Measurements from ENCODE around the gene DKKL1. TPM values are rescaled to one million over a fixed set of nuclear protein-coding genes. Genes with fewer than 3 reads are reported as not detected.

The DKKL1 gene
- total RNA-seq, 1 experiment from 2014 or later = 0.95 TPM

GRCh38 chr19:49398001-49398615 lies 34.4 kb downstream of the DKKL1 start:
- H3K36me3 ChIP-seq (ENCODE audit: control insufficient read depth, insufficient read depth, low read length) = no peaks in the 10 kb centered on the region
- H3K27me3 ChIP-seq (ENCODE audit: control insufficient read depth, insufficient read depth, low read length) = no peaks in the 10 kb centered on the region
- no peak overlapping the region for H3K27ac ChIP-seq (ENCODE audit: low read length)
- in situ Hi-C loops (cut with HindIII; ENCODE audit: low pct_unique_long_range_greater_than_20kb, low sequenced_read_pairs) = no loop called here
- POLR2A ChIA-PET = no interaction called here
- no TSS peak for BruUV-seq (replicated peaks)
- CTCF ChIA-PET = interaction anchor here (0.6 kb wide), 1 partner anchor 12 kb away, joined by 6 read pairs; no protein-coding TSS in a partner anchor
- intact Hi-C loops (cut with micrococcal nuclease; ENCODE audit: unreplicated experiment) = no loop called here
- H3K9me3 ChIP-seq (ENCODE audit: control insufficient read depth, insufficient read depth, low read depth, low read length) = no peaks in the 10 kb centered on the region
- no peak for TF ChIP-seq POLR2AphosphoS5 (IDR thresholded peaks at IDR 0.05; ENCODE audit: low read depth, low read length)
- TF ChIP-seq TCF7L2 (IDR thresholded peaks at IDR 0.05; ENCODE audit: low read depth, low read length) = no peak
- TF ChIP-seq CTCF (IDR thresholded peaks at IDR 0.05) = no peak
- TF ChIP-seq SIN3A (IDR thresholded peaks at IDR 0.05; ENCODE audit: borderline replicate concordance, insufficient read depth, low read depth, low read length) = no peak
- no peak for TF ChIP-seq REST (IDR thresholded peaks at IDR 0.05; ENCODE audit: insufficient read depth in 1 of 2, low read depth in 2 of 2, low read length in 1 of 2)
- no peak for ATAC-seq
- DNase-seq (ENCODE audit: low read depth, low spot score) = no peak
- H3K4me3 ChIP-seq (ENCODE audit: low read depth in 2 of 2, low read length in 2 of 2) = no peak overlapping the region
- H3K4me1 ChIP-seq (ENCODE audit: control insufficient read depth, insufficient read depth, low read length) = no peaks in the 10 kb centered on the region

GRCh38 chr19:49398931-49399330 lies 35.3 kb downstream of the DKKL1 start:
- Histone ChIP-seq H3K36me3 (ENCODE audit: control insufficient read depth, insufficient read depth, low read length) (no peaks in the 10 kb centered on the region), H3K27ac (ENCODE audit: low read length) (no peak overlapping the region), H3K4me1 (ENCODE audit: control insufficient read depth, insufficient read depth, low read length) (no peaks in the 10 kb centered on the region), H3K27me3 (ENCODE audit: control insufficient read depth, insufficient read depth, low read length) (no peaks in the 10 kb centered on the region), H3K9me3 (ENCODE audit: control insufficient read depth, insufficient read depth, low read depth, low read length) (no peaks in the 10 kb centered on the region), H3K4me3 (ENCODE audit: low read depth in 2 of 2, low read length in 2 of 2) (no peak overlapping the region)
- TF ChIP-seq SIN3A (IDR thresholded peaks at IDR 0.05; ENCODE audit: borderline replicate concordance, insufficient read depth, low read depth, low read length) (no peak), REST (IDR thresholded peaks at IDR 0.05; ENCODE audit: insufficient read depth in 1 of 2, low read depth in 2 of 2, low read length in 1 of 2) (no peak), TCF7L2 (IDR thresholded peaks at IDR 0.05; ENCODE audit: low read depth, low read length) (no peak), CTCF (IDR thresholded peaks at IDR 0.05) (no peak), POLR2AphosphoS5 (IDR thresholded peaks at IDR 0.05; ENCODE audit: low read depth, low read length) (no peak)
- intact Hi-C loops (cut with micrococcal nuclease; ENCODE audit: unreplicated experiment) = no loop called here
- no TSS peak for BruUV-seq (replicated peaks)
- no peak for DNase-seq (ENCODE audit: low read depth, low spot score)
- ChIA-PET CTCF (no interaction called here), POLR2A (interaction anchor here (0.5 kb wide), 1 partner anchor 31 kb away, joined by 4 read pairs; no protein-coding TSS in a partner anchor)
- ATAC-seq = no peak
- in situ Hi-C loops (cut with HindIII; ENCODE audit: low pct_unique_long_range_greater_than_20kb, low sequenced_read_pairs) = no loop called here

Measured in Panc1 (cell line).